GM23338 (cell line): ENCODE data around the gene SURF4. TPM values are rescaled to one million over a fixed set of nuclear protein-coding genes. Genes with fewer than 3 reads are reported as not detected.

Experiments used
- ATAC-seq: fragments of 200-7000 bp; cut with Tn5 transposase; 3 replicates; pipeline ENCODE4 v1.9.1; 2020
- DNase-seq: peaks from one replicate; pipeline ENCODE4 v3.0.0-alpha.2; 2015; ENCODE audit warnings: low spot score
- H2AFZ ChIP-seq: fragments of 200-600 bp; sonication (generic); 2 replicates; pipeline ENCODE4 v1.8.0; 2016; ENCODE audit warnings: antibody characterized with exemption, mild to moderate bottlenecking, moderate library complexity
- H3F3A ChIP-seq: fragments of 200-600 bp; sonication (generic); replicated peaks from 2 replicates; pipeline ENCODE4 v1.8.0; 2017; ENCODE audit warnings: antibody characterized with exemption, mixed run types, low read depth
- H3K27ac ChIP-seq: fragments of 200-600 bp; sonication (generic); 2 replicates; pipeline ENCODE4 v1.6.1; 2016; ENCODE audit warnings: low read depth
- H3K27me3 ChIP-seq: fragments of 200-600 bp; sonication (generic); 2 replicates; pipeline ENCODE4 v1.8.0; 2016; ENCODE audit warnings: mild to moderate bottlenecking, mixed run types, moderate library complexity; ENCODE audit not compliant: insufficient read depth
- H3K36me3 ChIP-seq: fragments of 200-600 bp; sonication (generic); 2 replicates; pipeline ENCODE4 v1.8.0; 2016; ENCODE audit warnings: mild to moderate bottlenecking; ENCODE audit not compliant: insufficient read depth
- H3K4me1 ChIP-seq: fragments of 200-600 bp; sonication (generic); 2 replicates; pipeline ENCODE4 v1.8.0; 2016; ENCODE audit warnings: mild to moderate bottlenecking, moderate library complexity; ENCODE audit not compliant: insufficient read depth
- H3K4me2 ChIP-seq: fragments of 200-600 bp; sonication (generic); 2 replicates; pipeline ENCODE4 v1.7.1; 2017; ENCODE audit warnings: mixed run types
- H3K4me3 ChIP-seq: fragments of 200-600 bp; sonication (generic); 2 replicates; pipeline ENCODE4 v1.6.1; 2016; ENCODE audit warnings: mixed run types
- H3K79me2 ChIP-seq: fragments of 200-600 bp; sonication (generic); replicated peaks from 2 replicates; pipeline ENCODE4 v1.8.0; 2017; ENCODE audit warnings: mild to moderate bottlenecking; ENCODE audit not compliant: insufficient read depth
- H3K9me2 ChIP-seq: fragments of 200-600 bp; sonication (generic); 2 replicates; pipeline ENCODE4 v1.8.0; 2017; ENCODE audit not compliant: insufficient read depth
- H4K20me1 ChIP-seq: fragments of 200-600 bp; sonication (generic); replicated peaks from 2 replicates; pipeline ENCODE4 v1.8.0; 2017; ENCODE audit warnings: mild to moderate bottlenecking; ENCODE audit not compliant: insufficient read depth
- H3K27ac Mint-ChIP-seq: 2 replicates; pipeline ENCODE4 v1.8.0; 2020; ENCODE audit warnings: inconsistent platforms, mild to moderate bottlenecking, moderate library complexity, mixed read lengths
- H3K27me3 Mint-ChIP-seq: 3 replicates; pipeline ENCODE4 v1.8.0; 2022; ENCODE audit warnings: low read depth, mild to moderate bottlenecking, moderate library complexity, mixed read lengths, inconsistent platforms; ENCODE audit not compliant: insufficient read depth, poor library complexity
- H3K36me3 Mint-ChIP-seq: 3 replicates; pipeline ENCODE4 v1.8.0; 2021; ENCODE audit warnings: low read depth, mild to moderate bottlenecking, inconsistent platforms, moderate library complexity, mixed read lengths
- H3K4me1 Mint-ChIP-seq: 3 replicates; pipeline ENCODE4 v1.8.0; 2020; ENCODE audit warnings: mild to moderate bottlenecking, inconsistent platforms, mixed read lengths
- H3K4me3 Mint-ChIP-seq: 3 replicates; pipeline ENCODE4 v1.8.0; 2021; ENCODE audit warnings: moderate library complexity, mild to moderate bottlenecking, inconsistent platforms, mixed read lengths
- H3K9me3 Mint-ChIP-seq: 3 replicates; pipeline ENCODE4 v1.8.0; 2020; ENCODE audit warnings: moderate library complexity, mild to moderate bottlenecking, inconsistent platforms, mixed read lengths
- CREB1 ChIP-seq: fragments of 250-450 bp; sonication (Bioruptor Pico); IDR thresholded peaks from 2 replicates; pipeline ENCODE4 v1.5.0; 2020; ENCODE audit warnings: low read depth, mild to moderate bottlenecking, moderate library complexity
- CTCF ChIP-seq, 2 experiments: fragments of 200-600 bp in 1 of 2; sonication (generic) in 1 of 2; conservative IDR thresholded peaks; 2 replicates each; pipeline versions ENCODE4 v1.5.1 to v1.6.1; 2016 to 2017; ENCODE audit warnings: antibody characterized with exemption in 2 of 2, low read depth in 2 of 2, mild to moderate bottlenecking in 2 of 2, moderate library complexity in 1 of 2
- ETS1 ChIP-seq: IDR thresholded peaks from 2 replicates; pipeline ENCODE4 v1.6.1; 2016; ENCODE audit warnings: antibody characterized with exemption
- EZH2 ChIP-seq: fragments of 200-600 bp; sonication (generic); IDR thresholded peaks from one replicate; pipeline ENCODE4 v1.8.0; 2017; ENCODE audit warnings: antibody characterized with exemption, mild to moderate bottlenecking, low read depth; ENCODE audit not compliant: unreplicated experiment
- EZH2phosphoT487 ChIP-seq: fragments of 200-600 bp; sonication (generic); IDR thresholded peaks from one replicate; pipeline ENCODE4 v1.8.1; 2018; ENCODE audit warnings: antibody characterized with exemption; ENCODE audit not compliant: unreplicated experiment
- JUNB ChIP-seq: IDR thresholded peaks from one replicate; pipeline ENCODE4 v1.6.1; 2016; ENCODE audit warnings: antibody characterized with exemption; ENCODE audit not compliant: unreplicated experiment
- NANOG ChIP-seq: IDR thresholded peaks from 2 replicates; pipeline ENCODE4 v1.6.1; 2016; ENCODE audit warnings: antibody characterized with exemption, borderline replicate concordance
- POLR2AphosphoS5 ChIP-seq: IDR thresholded peaks from 2 replicates; pipeline ENCODE4 v1.6.1; 2016; ENCODE audit warnings: antibody characterized with exemption, low read depth
- REST ChIP-seq: IDR thresholded peaks from one replicate; pipeline ENCODE4 v1.6.1; 2018; ENCODE audit warnings: antibody characterized with exemption; ENCODE audit not compliant: unreplicated experiment
- STAT1 ChIP-seq: IDR thresholded peaks from one replicate; pipeline ENCODE4 v1.6.1; 2016; ENCODE audit warnings: antibody characterized with exemption; ENCODE audit not compliant: unreplicated experiment
- ZNF114 ChIP-seq: fragments of 250-450 bp; sonication (Bioruptor Pico); IDR thresholded peaks from 2 replicates; pipeline ENCODE4 v1.5.0; 2020; ENCODE audit warnings: mild to moderate bottlenecking, moderate library complexity
- ZNF331 ChIP-seq: fragments of 250-450 bp; sonication (Bioruptor Pico); IDR thresholded peaks from 2 replicates; pipeline ENCODE4 v1.5.0; 2020; ENCODE audit warnings: low read depth, mild to moderate bottlenecking, moderate library complexity
- ZNF462 ChIP-seq: fragments of 250-450 bp; sonication (Bioruptor Pico); IDR thresholded peaks from 2 replicates; pipeline ENCODE4 v1.5.0; 2020; ENCODE audit warnings: mild to moderate bottlenecking, moderate library complexity
- polyA plus RNA-seq: library from polyadenylated mRNA; unstranded; fragments of >200 nt; fragmentation: Nextera tagmentation; extraction: Ambion mirVana; gene quantifications from 2 replicates; pipeline ENCODE4 v1.2.1, GENCODE V29; 2016
- total RNA-seq: library from RNA; depleted of rRNA; stranded (reverse); fragments of >200 nt; shearing (Covaris generic); gene quantifications from 2 replicates; pipeline ENCODE4 v1.2.3, GENCODE V29; 2014

The SURF4 gene
- total and polyA plus RNA-seq, 2 experiments from 2014 or later, result 66.3 to 242 TPM

- Mint-ChIP-seq H3K27me3 (peaks cover 17% of the 10 kb centered on the region), H3K4me3 (no peak overlapping the region), H3K27ac (no peak overlapping the region), H3K36me3 (no peaks in the 10 kb centered on the region), H3K4me1 (no peaks in the 10 kb centered on the region), H3K9me3 (no peaks in the 10 kb centered on the region)
- H3K79me2 ChIP-seq, result no peaks in the 10 kb centered on the region
- no peaks in the 10 kb centered on the region for H3K4me1 ChIP-seq
- no peaks in the 10 kb centered on the region for H3K36me3 ChIP-seq
- H3K27ac ChIP-seq, result no peak overlapping the region
- no peaks in the 10 kb centered on the region for H3K27me3 ChIP-seq
- H3K4me3 ChIP-seq, result no peak overlapping the region
- H2AFZ ChIP-seq, result no peak overlapping the region
- no peak for DNase-seq
- no peak for ATAC-seq
- no peaks in the 10 kb centered on the region for H3K9me2 ChIP-seq
- H3K4me2 ChIP-seq, result no peak overlapping the region
- TF ChIP-seq CTCF (conservative IDR thresholded peaks at IDR 0.05; ENCODE audit: low read depth in 2 of 2) (no peak), JUNB (no peak), CREB1 (CRISPR knock-in tag) (no peak), EZH2phosphoT487 (no peak), NANOG (no peak), STAT1 (no peak), ZNF331 (no peak), REST (no peak), ZNF462 (CRISPR knock-in tag) (no peak), ETS1 (no peak), EZH2 (no peak), POLR2AphosphoS5 (no peak), ZNF114 (CRISPR knock-in tag) (no peak)
- H3F3A ChIP-seq, result no peaks in the 10 kb centered on the region
- H4K20me1 ChIP-seq, result no peaks in the 10 kb centered on the region
These were observed 21.5 kb upstream of the SURF4 start for GRCh38 chr9:133397370-133397769.
